ENCODE results near the gene BPIFB4. TPM values are rescaled to one million over a fixed set of nuclear protein-coding genes. Genes with fewer than 3 reads are reported as not detected.

The BPIFB4 gene
- total and polyA plus RNA-seq, 2 of the 4 experiments (the other 2 are of a cell fraction), result not detected

- Histone ChIP-seq H2AFZ (replicated peaks; ENCODE audit: low read length, poor library complexity) (no peak overlapping the region), H4K91ac (ENCODE audit: insufficient read depth, low read depth, low read length) (no peak overlapping the region), H3K23ac (ENCODE audit: low read depth, low read length) (no peak overlapping the region), H3K4ac (ENCODE audit: low read depth, low read length) (no peak overlapping the region), H3K18ac (ENCODE audit: low read depth, low read length) (no peak overlapping the region), H4K20me1 (ENCODE audit: insufficient read depth, low read length) (no peaks in the 10 kb centered on the region), H3K27me3 (ENCODE audit: control insufficient read depth, insufficient read depth, low read length) (peaks cover 3% of the 10 kb centered on the region; the same call in 1 of the 2 replicates), H3K9ac (ENCODE audit: low read depth, low read length) (no peak overlapping the region), H3K56ac (ENCODE audit: extremely low read depth, insufficient read depth, low read length) (no peak overlapping the region), H3K27ac (ENCODE audit: insufficient read depth, low read length) (no peak overlapping the region), H4K5ac (ENCODE audit: low read depth, low read length) (no peak overlapping the region), H3K14ac (replicated peaks; ENCODE audit: low read depth, low read length) (no peak overlapping the region), H2AK9ac (replicated peaks; ENCODE audit: low read depth, low read length, poor library complexity) (no peak overlapping the region), H3K4me1 (ENCODE audit: control insufficient read depth, insufficient read depth, low read length) (no peaks in the 10 kb centered on the region), H3K4me2 (ENCODE audit: low read depth, low read length) (no peak overlapping the region), H2BK5ac (ENCODE audit: low read depth, low read length, poor library complexity, severe bottlenecking) (no peak overlapping the region), H3K9me1 (ENCODE audit: insufficient read depth, low read length) (no peaks in the 10 kb centered on the region), H2AK5ac (ENCODE audit: low read depth, low read length) (no peak overlapping the region), H3K9me3 (ENCODE audit: control insufficient read depth, insufficient read depth, low read length) (no peaks in the 10 kb centered on the region), H2BK20ac (ENCODE audit: low read depth, low read length) (no peak overlapping the region), H3K4me3 (ENCODE audit: insufficient read depth, low read depth, low read length) (no peak overlapping the region), H2BK120ac (ENCODE audit: low read depth, low read length) (no peak overlapping the region), H3K79me1 (ENCODE audit: low read depth in 1 of 2, low read length in 2 of 2) (no peaks in the 10 kb centered on the region), H2BK15ac (ENCODE audit: low read depth, low read length) (no peak overlapping the region), H3K36me3 (ENCODE audit: control insufficient read depth, insufficient read depth, low read length) (no peaks in the 10 kb centered on the region), H4K8ac (ENCODE audit: low read depth in 2 of 2, low read length in 2 of 2) (no peak overlapping the region)
- no peak for DNase-seq
- TF ChIP-seq CTCF (conservative IDR thresholded peaks at IDR 0.05; ENCODE audit: low read depth, low read length) (no peak), MAFK (IDR thresholded peaks at IDR 0.05; ENCODE audit: low read depth, low read length) (no peak), NFE2L2 (IDR thresholded peaks at IDR 0.05; ENCODE audit: low read depth, low read length) (no peak), MAZ (IDR thresholded peaks at IDR 0.05; ENCODE audit: borderline replicate concordance, low read depth, low read length) (no peak)
- BruUV-seq (replicated peaks), result no TSS peak
- ATAC-seq (ENCODE audit: low read depth), result no peak
- ChIA-PET CTCF (no interaction called here), POLR2A (ENCODE audit: unreplicated experiment) (no interaction called here)
- intact Hi-C loops (cut with micrococcal nuclease) (no loop called here), in situ Hi-C loops (cut with MboI; ENCODE audit: low sequenced_read_pairs) (no loop called here), dilution Hi-C loops (cut with HindIII; ENCODE audit: low sequenced_read_pairs, unreplicated experiment) (no loop called here)
- 64% methylated on average over 7 of the region's 20 CpGs; no CpG with 5 or more reads in 1 of the 2 experiments for WGBS, 2 experiments (ENCODE audit: extremely low coverage in 2 of 2, insufficient read length in 1 of 2)
Measured at GRCh38 chr20:33083544-33084340, 4.3 kb downstream of the BPIFB4 start.

All from IMR-90 (cell line).